SK-N-SH (cell line): ENCODE measurements around the gene ONECUT1. TPM values are rescaled to one million over a fixed set of nuclear protein-coding genes. Genes with fewer than 3 reads are reported as not detected.

Experiments used
- CTCF ChIA-PET: fragments of 300-600, 350-600 bp; formaldehyde crosslinking; extraction: SDS; loops from one replicate; lab custom pipeline; 2021; lab: Yijun Ruan, JAX
- POLR2A ChIA-PET: fragments of 350-600 bp; sonication (Branson Sonifier 250); formaldehyde crosslinking; extraction: SDS; loops from one replicate; lab custom pipeline; 2020; ENCODE audit warnings: antibody characterized with exemption, inconsistent platforms; lab: Yijun Ruan, JAX
- DNase-seq: peaks from one replicate; pipeline ENCODE4 v3.0.0; 2012
- H2AFZ ChIP-seq: fragments of 200-600 bp; sonication (generic); 2 replicates; pipeline ENCODE4 v1.8.1; 2016; ENCODE audit warnings: antibody characterized with exemption, mild to moderate bottlenecking, low read depth
- H3F3A ChIP-seq: fragments of 200-600 bp; sonication (generic); replicated peaks from 2 replicates; pipeline ENCODE3; 2016; ENCODE audit warnings: antibody characterized with exemption, mild to moderate bottlenecking; ENCODE audit not compliant: insufficient read depth
- H3K27ac ChIP-seq, 2 experiments: fragments of 200-500 bp in 1 of 2; fragments of 200-600 bp in 1 of 2; sonication (Bioruptor generic) in 1 of 2; sonication (generic), shearing (Covaris generic) in 1 of 2; 2 replicates each; pipeline versions ENCODE4 v1.5.1 to v1.6.1; 2014 to 2016; ENCODE audit warnings: low read depth in 2 of 2, inconsistent platforms in 1 of 2, low read length in 1 of 2, mild to moderate bottlenecking in 1 of 2, mixed read lengths in 1 of 2
- H3K27me3 ChIP-seq: fragments of 200-600 bp; sonication (generic), shearing (Covaris generic); 2 replicates; pipeline ENCODE4 v1.6.1; 2016; ENCODE audit warnings: mixed run types; ENCODE audit not compliant: insufficient read depth
- H3K36me3 ChIP-seq, 2 experiments: fragments of 200-500 bp in 1 of 2; fragments of 200-600 bp in 1 of 2; sonication (Bioruptor generic) in 1 of 2; sonication (generic) in 1 of 2; replicated peaks in 1 of 2; 2 replicates each; pipeline versions ENCODE3 to v1.5.1; 2014 to 2016; ENCODE audit warnings: low read length in 1 of 2, mild to moderate bottlenecking in 1 of 2; ENCODE audit not compliant: insufficient read depth in 2 of 2, control insufficient read depth in 1 of 2
- H3K4me1 ChIP-seq, 2 experiments: fragments of 200-500 bp in 1 of 2; fragments of 200-600 bp in 1 of 2; sonication (Bioruptor generic) in 1 of 2; sonication (generic), shearing (Covaris generic) in 1 of 2; 2 replicates each; pipeline versions ENCODE4 v1.5.1 to v1.6.1; 2014 to 2016; ENCODE audit warnings: low read depth in 1 of 2, low read length in 1 of 2, mixed run types in 1 of 2; ENCODE audit not compliant: insufficient read depth in 2 of 2, control insufficient read depth in 1 of 2
- H3K4me2 ChIP-seq: fragments of 200-600 bp; sonication (generic), shearing (Covaris generic); 2 replicates; pipeline ENCODE4 v1.6.1; 2017; ENCODE audit warnings: mixed run types
- H3K4me3 ChIP-seq, 2 experiments: fragments of 200-500 bp in 1 of 2; fragments of 200-600 bp in 1 of 2; sonication (Bioruptor generic) in 1 of 2; sonication (generic), shearing (Covaris generic) in 1 of 2; 2 replicates each; pipeline versions ENCODE4 v1.5.1 to v1.8.1; 2014 to 2016; ENCODE audit warnings: low read depth in 2 of 2, inconsistent platforms in 1 of 2, low read length in 1 of 2, mild to moderate bottlenecking in 1 of 2, mixed read lengths in 1 of 2, moderate library complexity in 1 of 2
- H3K79me2 ChIP-seq: fragments of 200-600 bp; sonication (generic); 2 replicates; pipeline ENCODE4 v1.8.1; 2017; ENCODE audit warnings: mild to moderate bottlenecking; ENCODE audit not compliant: insufficient read depth
- H3K9ac ChIP-seq: fragments of 200-600 bp; sonication (generic); 2 replicates; pipeline ENCODE4 v1.6.1; 2017; ENCODE audit warnings: mixed run types
- H3K9me2 ChIP-seq: fragments of 200-600 bp; sonication (generic); 2 replicates; pipeline ENCODE4 v1.6.1; 2017; ENCODE audit warnings: mixed run types
- H3K9me3 ChIP-seq: fragments of 200-600 bp; sonication (generic); 2 replicates; pipeline ENCODE4 v1.6.1; 2017; ENCODE audit warnings: mixed run types, mild to moderate bottlenecking, moderate library complexity
- H4K20me1 ChIP-seq: fragments of 200-600 bp; sonication (generic); 2 replicates; pipeline ENCODE4 v1.6.1; 2017; ENCODE audit warnings: mild to moderate bottlenecking, mixed run types; ENCODE audit not compliant: insufficient read depth
- EZH2phosphoT487 ChIP-seq: fragments of 200-600 bp; sonication (generic); IDR thresholded peaks from 2 replicates; pipeline ENCODE4 v1.6.1; 2017; ENCODE audit warnings: low read depth, mixed run types, mild to moderate bottlenecking, antibody characterized with exemption, moderate library complexity, borderline replicate concordance
- POLR2AphosphoS5 ChIP-seq: IDR thresholded peaks from 2 replicates; pipeline ENCODE4 v1.6.1; 2012; ENCODE audit warnings: low read depth, low read length
- RCOR1 ChIP-seq: fragments of 150-350 bp; IDR thresholded peaks from 2 replicates; pipeline ENCODE4 v1.6.1; 2017; ENCODE audit warnings: antibody characterized with exemption, low read length
- REST ChIP-seq: IDR thresholded peaks from 2 replicates; pipeline ENCODE4 v1.6.1; 2012; ENCODE audit warnings: mild to moderate bottlenecking, low read depth, low read length, moderate library complexity
- RFX5 ChIP-seq: IDR thresholded peaks from 2 replicates; pipeline ENCODE4 v1.6.1; 2012; ENCODE audit warnings: mild to moderate bottlenecking, improper control_type of control experiment, low read length
- SMC3 ChIP-seq: IDR thresholded peaks from 2 replicates; pipeline ENCODE4 v1.6.1; 2012; ENCODE audit warnings: low read depth, low read length, improper control_type of control experiment
- TEAD4 ChIP-seq: IDR thresholded peaks from 2 replicates; pipeline ENCODE4 v1.4.0; 2012; ENCODE audit warnings: mild to moderate bottlenecking, borderline replicate concordance; ENCODE audit not compliant: insufficient read depth
- USF2 ChIP-seq: fragments of 150-350 bp; IDR thresholded peaks from 2 replicates; pipeline ENCODE4 v1.6.1; 2017; ENCODE audit warnings: antibody characterized with exemption, low read length, low read depth, borderline replicate concordance
- ZBTB33 ChIP-seq: IDR thresholded peaks from 2 replicates; pipeline ENCODE4 v1.4.0; 2012; ENCODE audit warnings: low read depth, borderline replicate concordance
- WGBS: methylation state at CpG from one replicate; pipeline ENCODE4 v1.1.6; 2017; ENCODE audit warnings: low lambda C conversion rate; 5-methylcytosine and 5-hydroxymethylcytosine counted together
- polyA plus RNA-seq, 3 experiments: library from polyadenylated mRNA; depleted of rRNA; stranded (reverse); fragments of >200 nt; gene quantifications; 2 replicates each; pipeline ENCODE4 v1.2.3, GENCODE V29; 2012

ONECUT1 gene
- polyA plus RNA-seq, 1 of the 3 experiments (the other 2 are of a cell fraction) = not detected

- H3K79me2 ChIP-seq = no peaks in the 10 kb centered on the region
- H3K27me3 ChIP-seq = peaks cover 35% of the 10 kb centered on the region
- POLR2A ChIA-PET = no interaction called here
- H3K9me2 ChIP-seq = no peaks in the 10 kb centered on the region
- H3K36me3 ChIP-seq = no peaks in the 10 kb centered on the region
- no peak overlapping the region for H3K4me2 ChIP-seq
- no peak for TF ChIP-seq RCOR1
- TF ChIP-seq TEAD4 = no peak
- TF ChIP-seq ZBTB33 = no peak
- TF ChIP-seq, all 33 proteins: peak for 0
- Histone ChIP-seq H3K27ac (no peak overlapping the region), H4K20me1 (no peaks in the 10 kb centered on the region), H3K9ac (no peak overlapping the region), H3K9me3 (no peaks in the 10 kb centered on the region), H3F3A (no peaks in the 10 kb centered on the region), H2AFZ (no peak overlapping the region), H3K4me3 (no peak overlapping the region), H3K4me1 (no peaks in the 10 kb centered on the region)
- no peak for DNase-seq
- WGBS = 27% methylated on average over 6 of the region's 6 CpGs
- CTCF ChIA-PET = no interaction called here
Measured at GRCh38 chr15:52759969-52760368, 30.2 kb downstream of the ONECUT1 start.

GRCh38 chr15:52757496-52757895, 32.6 kb downstream of the ONECUT1 start:
- Histone ChIP-seq H3K27ac (no peak overlapping the region), H3K4me1 (no peaks in the 10 kb centered on the region), H3K9me2 (no peaks in the 10 kb centered on the region), H3K36me3 (no peaks in the 10 kb centered on the region), H3K4me3 (no peak overlapping the region), H3K27me3 (peaks cover 28% of the 10 kb centered on the region), H2AFZ (no peak overlapping the region), H3K9me3 (no peaks in the 10 kb centered on the region), H4K20me1 (no peaks in the 10 kb centered on the region), H3K9ac (no peak overlapping the region), H3K4me2 (no peak overlapping the region), H3K79me2 (no peaks in the 10 kb centered on the region), H3F3A (no peaks in the 10 kb centered on the region)
- ChIA-PET CTCF (interaction anchor here (1.3 to 2.1 kb wide), 2 partner anchors 23 to 501 kb away, joined by 3 to 8 read pairs; no protein-coding TSS in a partner anchor), POLR2A (no interaction called here)
- no peak for DNase-seq
- 36% methylated on average over 6 of the region's 6 CpGs for WGBS
- TF ChIP-seq POLR2AphosphoS5 (no peak), ZBTB33 (no peak), SMC3 (no peak), EZH2phosphoT487 (no peak), RFX5 (no peak), USF2 (no peak), REST (no peak)
